HEK293 (cell line): Measurements from ENCODE around the gene RGL4.
A peak's percentile ranks its signal among the peaks of the same experiment; 100 is the strongest.

ENCODE experiments used
- CTCF ChIA-PET: fragments of 350-600 bp; formaldehyde crosslinking; extraction: SDS; loops from one replicate; lab custom pipeline; 2021; ENCODE audit warnings: antibody characterized with exemption; lab: Yijun Ruan, JAX
- POLR2A ChIA-PET: fragments of 300-600 bp; formaldehyde crosslinking; extraction: SDS; loops from one replicate; lab custom pipeline; 2020; ENCODE audit warnings: antibody characterized with exemption, inconsistent platforms; lab: Yijun Ruan, JAX
- H3K27ac ChIP-seq: fragments of 200-500 bp; sonication (Bioruptor generic); 2 replicates; pipeline ENCODE4 v1.5.1; 2014; ENCODE audit warnings: low read depth, low read length, control low read depth, inconsistent platforms; ENCODE audit errors: extremely low read depth
- H3K36me3 ChIP-seq, 2 experiments: fragments of 200-500 bp in 1 of 2; sonication (Bioruptor generic) in 1 of 2; 1 replicate in 1 of 2; 2 replicates in 1 of 2; pipeline ENCODE4 v1.5.1; 2014 to 2017; ENCODE audit warnings: inconsistent platforms in 2 of 2, low read length in 2 of 2; ENCODE audit not compliant: control insufficient read depth in 2 of 2, insufficient read depth in 1 of 2
- H3K4me1 ChIP-seq: fragments of 200-500 bp; sonication (Bioruptor generic); 2 replicates; pipeline ENCODE4 v1.5.1; 2014; ENCODE audit warnings: mild to moderate bottlenecking, low read length, inconsistent platforms; ENCODE audit not compliant: control insufficient read depth, insufficient read depth
- H3K4me3 ChIP-seq: 2 replicates; pipeline ENCODE4 v1.5.1; 2011; ENCODE audit warnings: low read depth, mild to moderate bottlenecking, control low read depth, low read length, moderate library complexity
- H3K9me3 ChIP-seq: fragments of 200-500 bp; sonication (Bioruptor generic); 2 replicates; pipeline ENCODE4 v1.5.1; 2014; ENCODE audit warnings: low read depth, low read length, inconsistent platforms; ENCODE audit not compliant: control insufficient read depth, insufficient read depth
- BCL11B ChIP-seq: fragments of 450-650 bp; formaldehyde crosslinking; IDR thresholded peaks from 2 replicates; pipeline ENCODE4 v1.5.1; 2016; ENCODE audit warnings: low read depth, missing biosample characterization, missing genetic modification characterization
- EGR2 ChIP-seq: fragments of 450-650 bp; formaldehyde crosslinking; IDR thresholded peaks from 2 replicates; pipeline ENCODE4 v1.5.1; 2016; ENCODE audit warnings: low read depth, missing biosample characterization, missing genetic modification characterization
- KLF16 ChIP-seq: fragments of 450-650 bp; formaldehyde crosslinking; IDR thresholded peaks from 2 replicates; pipeline ENCODE4 v1.5.1; 2017; ENCODE audit warnings: missing biosample characterization, missing genetic modification characterization
- REST ChIP-seq: fragments of 450-650 bp; formaldehyde crosslinking; IDR thresholded peaks from 2 replicates; pipeline ENCODE4 v1.5.1; 2016; ENCODE audit warnings: missing biosample characterization, missing genetic modification characterization
- ZBTB20 ChIP-seq: fragments of 450-650 bp; formaldehyde crosslinking; IDR thresholded peaks from 2 replicates; pipeline ENCODE4 v1.5.1; 2016; ENCODE audit warnings: missing biosample characterization, missing genetic modification characterization
- ZBTB6 ChIP-seq: fragments of 450-650 bp; formaldehyde crosslinking; IDR thresholded peaks from 2 replicates; pipeline ENCODE4 v1.5.1; 2017; ENCODE audit warnings: missing biosample characterization, missing genetic modification characterization
- ZNF133 ChIP-seq: fragments of 450-650 bp; formaldehyde crosslinking; IDR thresholded peaks from 2 replicates; pipeline ENCODE4 v1.5.1; 2016; ENCODE audit warnings: missing biosample characterization, missing genetic modification characterization
- ZNF138 ChIP-seq: fragments of 450-650 bp; formaldehyde crosslinking; IDR thresholded peaks from 2 replicates; pipeline ENCODE4 v1.5.1; 2016; ENCODE audit warnings: missing biosample characterization, missing genetic modification characterization, borderline replicate concordance
- ZNF140 ChIP-seq: fragments of 450-650 bp; formaldehyde crosslinking; IDR thresholded peaks from 2 replicates; pipeline ENCODE4 v1.5.1; 2016; ENCODE audit warnings: missing biosample characterization, missing genetic modification characterization
- ZNF155 ChIP-seq: fragments of 450-650 bp; formaldehyde crosslinking; IDR thresholded peaks from 2 replicates; pipeline ENCODE4 v1.5.1; 2016; ENCODE audit warnings: missing biosample characterization, missing genetic modification characterization
- ZNF19 ChIP-seq: fragments of 450-650 bp; formaldehyde crosslinking; IDR thresholded peaks from 2 replicates; pipeline ENCODE4; 2016; ENCODE audit warnings: missing biosample characterization, missing genetic modification characterization, low read depth
- ZNF544 ChIP-seq: fragments of 450-650 bp; formaldehyde crosslinking; IDR thresholded peaks from 2 replicates; pipeline ENCODE4 v1.5.0; 2017; ENCODE audit warnings: missing biosample characterization, missing genetic modification characterization
- ZNF548 ChIP-seq: fragments of 450-650 bp; formaldehyde crosslinking; IDR thresholded peaks from 2 replicates; pipeline ENCODE4 v1.5.1; 2016; ENCODE audit warnings: missing biosample characterization, missing genetic modification characterization
- ZNF558 ChIP-seq: fragments of 450-650 bp; formaldehyde crosslinking; IDR thresholded peaks from 2 replicates; pipeline ENCODE4 v1.5.1; 2016; ENCODE audit warnings: missing biosample characterization, missing genetic modification characterization
- ZNF623 ChIP-seq: fragments of 450-650 bp; formaldehyde crosslinking; IDR thresholded peaks from 2 replicates; pipeline ENCODE4 v1.5.1; 2016; ENCODE audit warnings: missing biosample characterization, missing genetic modification characterization
- ZNF626 ChIP-seq: fragments of 450-650 bp; sonication (Bioruptor Pico); formaldehyde crosslinking; IDR thresholded peaks from 2 replicates; pipeline ENCODE4 v1.5.1; 2018; ENCODE audit warnings: missing biosample characterization, missing genetic modification characterization, inconsistent platforms
- ZNF660 ChIP-seq: fragments of 450-650 bp; IDR thresholded peaks from 2 replicates; pipeline ENCODE4 v1.5.1; 2018; ENCODE audit warnings: missing biosample characterization, mild to moderate bottlenecking, missing genetic modification characterization
- ZNF670 ChIP-seq: fragments of 450-650 bp; formaldehyde crosslinking; IDR thresholded peaks from 2 replicates; pipeline ENCODE4 v1.5.1; 2016; ENCODE audit warnings: missing biosample characterization, missing genetic modification characterization, low read depth
- TF ChIP-seq, protein P1 (sequence below): fragments of 450-650 bp; formaldehyde crosslinking; IDR thresholded peaks from 2 replicates; pipeline ENCODE4 v1.5.1; 2016; ENCODE audit warnings: missing biosample characterization, missing genetic modification characterization, borderline replicate concordance
- TF ChIP-seq, protein P2 (sequence below): fragments of 450-650 bp; formaldehyde crosslinking; IDR thresholded peaks from 2 replicates; pipeline ENCODE4 v1.5.1; 2017; ENCODE audit warnings: missing biosample characterization, missing genetic modification characterization
- TF ChIP-seq, protein P3 (sequence below): fragments of 450-650 bp; formaldehyde crosslinking; IDR thresholded peaks from 2 replicates; pipeline ENCODE4 v1.5.1; 2016; ENCODE audit warnings: missing biosample characterization, missing genetic modification characterization

The RGL4 gene

GRCh38 chr22:23692598-23693291 lies 1.9 kb downstream of the RGL4 start:
- POLR2A ChIA-PET: interaction anchor here (0.7 kb wide), 1 partner anchor 59 kb away, joined by 4 read pairs; the partner anchor contains the start of gene ZNF70
- Histone ChIP-seq H3K27ac (no peak overlapping the region), H3K4me3 (no peak overlapping the region), H3K9me3 (no peaks in the 10 kb centered on the region), H3K4me1 (no peaks in the 10 kb centered on the region), H3K36me3 (peaks cover 4 to 97% of the 10 kb centered on the region in 2 experiments; a peak in 1 of 3 replicates)
- TF ChIP-seq ZNF670: no peak
- TF ChIP-seq, protein P1, sequence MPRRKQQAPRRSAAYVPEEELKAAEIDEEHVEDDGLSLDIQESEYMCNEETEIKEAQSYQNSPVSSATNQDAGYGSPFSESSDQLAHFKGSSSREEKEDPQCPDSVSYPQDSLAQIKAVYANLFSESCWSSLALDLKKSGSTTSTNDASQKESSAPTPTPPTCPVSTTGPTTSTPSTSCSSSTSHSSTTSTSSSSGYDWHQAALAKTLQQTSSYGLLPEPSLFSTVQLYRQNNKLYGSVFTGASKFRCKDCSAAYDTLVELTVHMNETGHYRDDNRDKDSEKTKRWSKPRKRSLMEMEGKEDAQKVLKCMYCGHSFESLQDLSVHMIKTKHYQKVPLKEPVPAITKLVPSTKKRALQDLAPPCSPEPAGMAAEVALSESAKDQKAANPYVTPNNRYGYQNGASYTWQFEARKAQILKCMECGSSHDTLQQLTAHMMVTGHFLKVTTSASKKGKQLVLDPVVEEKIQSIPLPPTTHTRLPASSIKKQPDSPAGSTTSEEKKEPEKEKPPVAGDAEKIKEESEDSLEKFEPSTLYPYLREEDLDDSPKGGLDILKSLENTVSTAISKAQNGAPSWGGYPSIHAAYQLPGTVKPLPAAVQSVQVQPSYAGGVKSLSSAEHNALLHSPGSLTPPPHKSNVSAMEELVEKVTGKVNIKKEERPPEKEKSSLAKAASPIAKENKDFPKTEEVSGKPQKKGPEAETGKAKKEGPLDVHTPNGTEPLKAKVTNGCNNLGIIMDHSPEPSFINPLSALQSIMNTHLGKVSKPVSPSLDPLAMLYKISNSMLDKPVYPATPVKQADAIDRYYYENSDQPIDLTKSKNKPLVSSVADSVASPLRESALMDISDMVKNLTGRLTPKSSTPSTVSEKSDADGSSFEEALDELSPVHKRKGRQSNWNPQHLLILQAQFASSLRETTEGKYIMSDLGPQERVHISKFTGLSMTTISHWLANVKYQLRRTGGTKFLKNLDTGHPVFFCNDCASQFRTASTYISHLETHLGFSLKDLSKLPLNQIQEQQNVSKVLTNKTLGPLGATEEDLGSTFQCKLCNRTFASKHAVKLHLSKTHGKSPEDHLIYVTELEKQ (tag by site-specific recombination): no peak
- TF ChIP-seq REST: peak; percentile 93
- no peak for TF ChIP-seq ZNF548 (tag by site-specific recombination)
- TF ChIP-seq BCL11B (tag by site-specific recombination): no peak
- TF ChIP-seq ZNF19 (tag by site-specific recombination): no peak
- TF ChIP-seq ZBTB20 (tag by site-specific recombination): no peak
- TF ChIP-seq, protein P2, sequence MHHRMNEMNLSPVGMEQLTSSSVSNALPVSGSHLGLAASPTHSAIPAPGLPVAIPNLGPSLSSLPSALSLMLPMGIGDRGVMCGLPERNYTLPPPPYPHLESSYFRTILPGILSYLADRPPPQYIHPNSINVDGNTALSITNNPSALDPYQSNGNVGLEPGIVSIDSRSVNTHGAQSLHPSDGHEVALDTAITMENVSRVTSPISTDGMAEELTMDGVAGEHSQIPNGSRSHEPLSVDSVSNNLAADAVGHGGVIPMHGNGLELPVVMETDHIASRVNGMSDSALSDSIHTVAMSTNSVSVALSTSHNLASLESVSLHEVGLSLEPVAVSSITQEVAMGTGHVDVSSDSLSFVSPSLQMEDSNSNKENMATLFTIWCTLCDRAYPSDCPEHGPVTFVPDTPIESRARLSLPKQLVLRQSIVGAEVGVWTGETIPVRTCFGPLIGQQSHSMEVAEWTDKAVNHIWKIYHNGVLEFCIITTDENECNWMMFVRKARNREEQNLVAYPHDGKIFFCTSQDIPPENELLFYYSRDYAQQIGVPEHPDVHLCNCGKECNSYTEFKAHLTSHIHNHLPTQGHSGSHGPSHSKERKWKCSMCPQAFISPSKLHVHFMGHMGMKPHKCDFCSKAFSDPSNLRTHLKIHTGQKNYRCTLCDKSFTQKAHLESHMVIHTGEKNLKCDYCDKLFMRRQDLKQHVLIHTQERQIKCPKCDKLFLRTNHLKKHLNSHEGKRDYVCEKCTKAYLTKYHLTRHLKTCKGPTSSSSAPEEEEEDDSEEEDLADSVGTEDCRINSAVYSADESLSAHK: no peak
- no peak for TF ChIP-seq ZNF544 (tag by site-specific recombination)
- CTCF ChIA-PET: no interaction called here

DNA sequence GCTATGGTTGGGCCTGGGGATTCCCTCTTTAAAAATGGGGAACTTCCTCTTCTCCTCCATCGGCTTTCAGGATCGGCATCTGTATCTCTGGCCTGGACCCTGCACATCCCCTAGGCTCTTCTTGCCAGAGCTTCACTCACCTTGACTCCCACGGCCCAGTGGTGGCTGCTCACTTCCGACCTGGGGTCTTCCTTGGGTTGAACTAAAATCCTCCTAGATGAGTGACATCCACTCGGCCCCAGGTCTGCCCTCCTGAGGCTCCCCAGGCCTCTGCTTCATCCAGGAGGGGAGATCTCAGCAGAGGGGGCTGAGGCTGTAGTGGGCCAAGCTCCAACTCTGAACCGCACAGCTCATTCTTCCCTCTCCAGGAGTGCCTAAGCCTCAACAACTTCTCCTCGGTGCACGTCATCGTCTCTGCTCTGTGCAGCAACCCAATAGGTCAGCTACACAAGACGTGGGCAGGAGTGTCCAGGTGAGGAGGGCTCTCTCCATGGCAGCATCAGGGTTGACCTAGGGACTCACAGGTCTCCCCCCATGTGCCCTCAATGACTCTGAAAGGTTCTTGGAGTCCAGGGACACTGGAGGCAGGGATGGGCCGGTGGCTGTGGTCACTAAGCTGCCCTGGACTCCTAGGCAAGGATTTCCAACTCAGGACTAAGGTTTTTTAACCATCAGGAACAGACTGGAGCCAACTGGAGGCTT lies 3.3 kb downstream of the RGL4 start:
- ChIA-PET POLR2A (interaction anchor here (1.2 kb wide), 1 partner anchor 25 kb away, joined by 3 read pairs; no protein-coding TSS in a partner anchor), CTCF (interaction anchor here (0.6 to 0.9 kb wide), 3 partner anchors 394 to 512 kb away, joined by 3 read pairs; no protein-coding TSS in a partner anchor)
- no peak overlapping the region for H3K27ac ChIP-seq
- no peak overlapping the region for H3K4me3 ChIP-seq
- H3K4me1 ChIP-seq: no peaks in the 10 kb centered on the region
- H3K9me3 ChIP-seq: no peaks in the 10 kb centered on the region
- H3K36me3 ChIP-seq: peaks cover 4 to 97% of the 10 kb centered on the region in 2 experiments; a peak in 2 of 3 replicates
- no peak for TF ChIP-seq ZNF623
- no peak for TF ChIP-seq EGR2 (tag by site-specific recombination)
- no peak for TF ChIP-seq ZNF140 (tag by site-specific recombination)
- no peak for TF ChIP-seq KLF16
- TF ChIP-seq, protein P3, sequence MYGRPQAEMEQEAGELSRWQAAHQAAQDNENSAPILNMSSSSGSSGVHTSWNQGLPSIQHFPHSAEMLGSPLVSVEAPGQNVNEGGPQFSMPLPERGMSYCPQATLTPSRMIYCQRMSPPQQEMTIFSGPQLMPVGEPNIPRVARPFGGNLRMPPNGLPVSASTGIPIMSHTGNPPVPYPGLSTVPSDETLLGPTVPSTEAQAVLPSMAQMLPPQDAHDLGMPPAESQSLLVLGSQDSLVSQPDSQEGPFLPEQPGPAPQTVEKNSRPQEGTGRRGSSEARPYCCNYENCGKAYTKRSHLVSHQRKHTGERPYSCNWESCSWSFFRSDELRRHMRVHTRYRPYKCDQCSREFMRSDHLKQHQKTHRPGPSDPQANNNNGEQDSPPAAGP (tag by site-specific recombination): no peak
- TF ChIP-seq ZNF660 (tag by site-specific recombination): no peak
- no peak for TF ChIP-seq ZBTB6 (tag by site-specific recombination)
- TF ChIP-seq ZNF558 (tag by site-specific recombination): no peak
- TF ChIP-seq ZNF133 (tag by site-specific recombination): no peak
- TF ChIP-seq ZNF138: no peak
- no peak for TF ChIP-seq ZNF626 (tag by site-specific recombination)
- no peak for TF ChIP-seq ZNF155 (tag by site-specific recombination)
